Endothelial cell of umbilical vein (primary cell): ENCODE data around the gene XKR8. TPM values are rescaled to one million over a fixed set of nuclear protein-coding genes. Genes with fewer than 3 reads are reported as not detected.

Experiments used
- BruUV-seq: library from RNA; stranded (reverse); fragments of 400-500 nt; replicated peaks from 2 replicates; lab custom pipeline; 2021; lab: Mats Ljungman, UMichigan
- CTCF ChIA-PET: fragments of 300-600, 350-600 bp; sonication (Branson Sonifier 250); formaldehyde crosslinking; loops from one replicate; lab custom pipeline; 2021; ENCODE audit warnings: antibody characterized with exemption, inconsistent platforms; lab: Charles Lee
- POLR2A ChIA-PET: fragments of 300-600, 350-600 bp; sonication (Branson Sonifier 250); formaldehyde crosslinking; loops from one replicate; lab custom pipeline; 2021; ENCODE audit warnings: antibody characterized with exemption, inconsistent platforms; lab: Charles Lee
- DNase-seq: peaks from one replicate; pipeline ENCODE4 v3.0.0-alpha.2; 2011; ENCODE audit warnings: low read depth, low spot score
- FAIRE-seq: peaks from 2 replicates; lab custom pipeline; 2011; peaks lifted over from hg19 to GRCh38; lab: Jason Lieb, UNC
- H2AFZ ChIP-seq: 2 replicates; pipeline ENCODE4 v1.6.0; 2012; ENCODE audit warnings: low read depth, low read length, control low read depth, inconsistent platforms
- H3K27ac ChIP-seq: 2 replicates; pipeline ENCODE4 v1.5.1; 2011; ENCODE audit warnings: low read depth, mild to moderate bottlenecking, control low read depth, low read length, moderate library complexity; ENCODE audit not compliant: insufficient read depth
- H3K27me3 ChIP-seq, 2 experiments: 2 replicates each; pipeline versions ENCODE4 v1.6.0 to v1.6.1; 2011; ENCODE audit warnings: low read length in 2 of 2, mixed read lengths in 1 of 2; ENCODE audit not compliant: control insufficient read depth in 2 of 2, insufficient read depth in 2 of 2
- H3K36me3 ChIP-seq, 2 experiments: 2 replicates in 1 of 2; 3 replicates in 1 of 2; pipeline ENCODE4 v1.5.1; 2011; ENCODE audit warnings: low read length in 2 of 2, mild to moderate bottlenecking in 1 of 2, moderate library complexity in 1 of 2; ENCODE audit not compliant: control insufficient read depth in 2 of 2, insufficient read depth in 2 of 2; ENCODE audit errors: extremely low read depth in 1 of 2
- H3K4me1 ChIP-seq: 3 replicates; pipeline ENCODE4 v1.5.1; 2011; ENCODE audit warnings: mild to moderate bottlenecking, low read length; ENCODE audit not compliant: control insufficient read depth, insufficient read depth; ENCODE audit errors: extremely low read depth
- H3K4me2 ChIP-seq: 2 replicates; pipeline ENCODE4 v1.6.1; 2011; ENCODE audit warnings: low read length, control low read depth, mixed read lengths; ENCODE audit not compliant: insufficient read depth
- H3K4me3 ChIP-seq, 3 experiments: fragments of 200-600 bp in 1 of 3; sonication (generic), shearing (Covaris generic) in 1 of 3; replicated peaks in 1 of 3; 2 replicates each; pipeline ENCODE4 v1.5.1; 2011 to 2016; ENCODE audit warnings: control low read depth in 3 of 3, low read length in 3 of 3, mild to moderate bottlenecking in 2 of 3, inconsistent platforms in 1 of 3, low read depth in 1 of 3, moderate library complexity in 1 of 3; ENCODE audit not compliant: insufficient read depth in 1 of 3
- H3K79me2 ChIP-seq: 2 replicates; pipeline ENCODE4 v1.6.0; 2012; ENCODE audit warnings: low read length, inconsistent platforms; ENCODE audit not compliant: control insufficient read depth, insufficient read depth
- H3K9ac ChIP-seq: replicated peaks from 2 replicates; pipeline ENCODE3; 2011; ENCODE audit warnings: low read length, control low read depth; ENCODE audit not compliant: insufficient read depth; ENCODE audit errors: extremely low read depth
- H3K9me1 ChIP-seq: replicated peaks from 3 replicates; pipeline ENCODE4 v1.6.0; 2011; ENCODE audit warnings: mild to moderate bottlenecking, low read length; ENCODE audit not compliant: control insufficient read depth, insufficient read depth; ENCODE audit errors: extremely low read depth
- H3K9me3 ChIP-seq: replicated peaks from 2 replicates; pipeline ENCODE4 v1.5.1; 2012; ENCODE audit warnings: low read length, inconsistent platforms; ENCODE audit not compliant: control insufficient read depth, insufficient read depth
- H4K20me1 ChIP-seq: replicated peaks from 2 replicates; pipeline ENCODE3; 2011; ENCODE audit warnings: mild to moderate bottlenecking, low read length; ENCODE audit not compliant: control insufficient read depth, insufficient read depth; ENCODE audit errors: extremely low read depth
- CTCF ChIP-seq, 2 donors: IDR thresholded peaks; 1 replicate in 1 of 2; 2 replicates in 1 of 2; pipeline ENCODE4 v1.5.1; 2011; ENCODE audit warnings: low read length in 2 of 2, mild to moderate bottlenecking in 2 of 2, moderate library complexity in 2 of 2, control low read depth in 1 of 2, inconsistent platforms in 1 of 2, low read depth in 1 of 2; ENCODE audit not compliant: insufficient read depth in 1 of 2; ENCODE audit errors: extremely low read depth in 1 of 2
- EZH2 ChIP-seq: IDR thresholded peaks from 2 replicates; pipeline ENCODE4 v1.6.1; 2012; ENCODE audit warnings: borderline replicate concordance, low read depth, mild to moderate bottlenecking, moderate library complexity, low read length, inconsistent platforms; ENCODE audit not compliant: severe bottlenecking
- FOS ChIP-seq: IDR thresholded peaks from 2 replicates; pipeline ENCODE4 v1.6.1; 2011; ENCODE audit warnings: mild to moderate bottlenecking, low read length, moderate library complexity, borderline replicate concordance; ENCODE audit not compliant: insufficient read depth
- GATA2 ChIP-seq: IDR thresholded peaks from 2 replicates; pipeline ENCODE4 v1.7.0; 2011; ENCODE audit warnings: low read depth, mild to moderate bottlenecking, moderate library complexity, mixed read lengths, low read length; ENCODE audit not compliant: insufficient read length, insufficient read depth
- JUN ChIP-seq: IDR thresholded peaks from 2 replicates; pipeline ENCODE4 v1.6.1; 2011; ENCODE audit warnings: borderline replicate concordance, low read depth; ENCODE audit not compliant: insufficient read length, insufficient read depth
- MAX ChIP-seq: IDR thresholded peaks from 2 replicates; pipeline ENCODE4 v1.6.1; 2011; ENCODE audit not compliant: insufficient read depth, insufficient read length
- MYC ChIP-seq: IDR thresholded peaks from one replicate; pipeline ENCODE4 v1.6.1; 2011; ENCODE audit warnings: mild to moderate bottlenecking, low read depth, low read length
- POLR2A ChIP-seq: IDR thresholded peaks from 2 replicates; pipeline ENCODE4 v1.6.1; 2012; ENCODE audit warnings: low read depth, mild to moderate bottlenecking, control low read depth, low read length
- POLR2AphosphoS5 ChIP-seq: IDR thresholded peaks from 2 replicates; pipeline ENCODE4 v1.6.1; 2012; ENCODE audit warnings: low read depth, mild to moderate bottlenecking, control low read depth, low read length, moderate library complexity; ENCODE audit not compliant: insufficient read depth
- dilution Hi-C: fragments of 300-500 bp; cut with MboI; formaldehyde crosslinking; loops from one replicate; pipeline ENCODE4 v1.15.0; 2019; ENCODE audit warnings: low sequenced_read_pairs; ENCODE audit not compliant: extremely low pct_ligation_motif_present
- intact Hi-C: fragments of 100-400 bp; cut with micrococcal nuclease; formaldehyde crosslinking; loops from one replicate; pipeline ENCODE4 v1.10.0; 2022
- polyA plus RNA-seq, 4 experiments: library from polyadenylated mRNA; depleted of rRNA in 3 of 4; stranded (reverse) in 3 of 4; unstranded in 1 of 4; fragments of >200 nt; gene quantifications; 2 replicates each; pipeline versions ENCODE4 v1.2.1 to v1.2.3, GENCODE V29; 2011 to 2012; ENCODE audit warnings: missing spikeins in 1 of 4
- total RNA-seq: library from RNA; stranded (reverse); gene quantifications from 2 replicates; pipeline ENCODE4 v1.2.3, GENCODE V29; 2021

The XKR8 gene
- total and polyA plus RNA-seq, 2 donors (not counting 3 experiments of a cell fraction or from before 2014, with no cell fraction given): 10.0 to 13.1 TPM

DNA sequence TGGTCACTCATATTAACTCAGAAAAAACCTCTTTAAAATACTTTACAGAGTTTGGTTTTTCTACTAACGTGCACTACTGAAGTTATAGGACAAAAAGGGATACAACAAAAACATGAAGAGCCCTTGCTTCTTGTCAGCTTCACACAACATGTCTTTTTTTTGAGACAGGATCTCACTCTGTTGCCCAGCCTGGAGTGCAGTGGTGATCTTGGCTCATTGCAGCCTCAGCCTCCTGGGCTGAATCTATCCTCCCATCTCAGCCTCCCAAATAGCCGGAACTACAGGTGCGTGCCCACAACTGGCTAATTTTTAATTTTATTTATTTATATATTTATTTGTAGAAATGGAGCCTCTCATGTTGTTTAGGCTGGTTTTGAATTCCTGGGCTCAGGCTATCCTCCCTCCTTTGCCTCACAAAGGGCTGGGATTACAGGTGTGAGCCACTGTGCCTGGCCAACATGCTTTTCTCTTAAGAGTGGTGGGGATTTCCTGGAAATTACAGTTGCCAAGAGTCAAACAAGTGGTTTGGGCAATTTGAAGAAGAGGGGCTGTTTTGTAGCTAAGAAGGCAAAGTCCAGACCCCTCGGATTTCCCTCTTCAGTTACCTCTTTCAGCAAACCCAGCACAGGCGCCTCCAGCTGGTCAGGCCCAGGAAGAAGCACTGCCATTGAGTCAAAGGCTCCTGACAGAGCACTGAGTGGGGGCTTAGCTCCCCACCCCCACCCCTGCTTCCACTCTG is 31.4 kb upstream of the XKR8 start:
- Histone ChIP-seq H3K4me2 (no peak overlapping the region), H3K27ac (no peak overlapping the region), H3K36me3 (no peaks in the 10 kb centered on the region), H4K20me1 (no peaks in the 10 kb centered on the region), H3K9ac (no peak overlapping the region), H3K79me2 (no peaks in the 10 kb centered on the region), H2AFZ (no peak overlapping the region), H3K9me3 (no peaks in the 10 kb centered on the region), H3K4me3 (no peak overlapping the region), H3K4me1 (no peaks in the 10 kb centered on the region), H3K9me1 (no peaks in the 10 kb centered on the region), H3K27me3 (no peaks in the 10 kb centered on the region)
- no peak for DNase-seq
- ChIA-PET CTCF (interaction anchor here (1.6 to 1.8 kb wide), 2 partner anchors 12 to 71 kb away, joined by 4 to 8 read pairs; no protein-coding TSS in a partner anchor), POLR2A (no interaction called here)
- BruUV-seq: no TSS peak
- intact Hi-C loops (no loop called here), dilution Hi-C loops (no loop called here)
- no peak for FAIRE-seq
- TF ChIP-seq JUN: no peak
- no peak for TF ChIP-seq MAX
- TF ChIP-seq POLR2AphosphoS5: no peak
- no peak for TF ChIP-seq EZH2
- TF ChIP-seq POLR2A: no peak
- TF ChIP-seq MYC: no peak
- no peak for TF ChIP-seq FOS
- TF ChIP-seq GATA2: no peak
- no peak for TF ChIP-seq CTCF (IDR thresholded peaks at IDR 0.05; ENCODE audit: extremely low read depth in 1 of 2, insufficient read depth in 1 of 2, low read depth in 1 of 2, low read length in 2 of 2)
